ENCODE data around the gene C22orf31. TPM values are rescaled to one million over a fixed set of nuclear protein-coding genes. Genes with fewer than 3 reads are reported as not detected.
"Not testable (repeated sequence)": the region's sequence is repeated elsewhere in the genome, so short reads cannot be mapped to it uniquely, and the experiment has no call there.

C22orf31 gene
- total RNA-seq, 1 experiment from 2014 or later, result not detected

GRCh38 chr22:29065468-29066190 is 4.0 kb upstream of the C22orf31 start:
- no peak for DNase-seq (ENCODE audit: low read depth)
- in situ Hi-C loops (cut with HindIII; ENCODE audit: low pct_unique_long_range_greater_than_20kb, low sequenced_read_pairs), result no loop called here

GRCh38 chr22:29062286-29062821 is 723 bp upstream of the C22orf31 start:
- DNase-seq (ENCODE audit: low read depth), result no peak
- in situ Hi-C loops (cut with HindIII; ENCODE audit: low pct_unique_long_range_greater_than_20kb, low sequenced_read_pairs), result no loop called here

GRCh38 chr22:29060931-29061330 is 700 bp downstream of the C22orf31 start:
- in situ Hi-C loops (cut with HindIII; ENCODE audit: low pct_unique_long_range_greater_than_20kb, low sequenced_read_pairs), result no loop called here
- DNase-seq (ENCODE audit: low read depth), result no peak

DNA sequence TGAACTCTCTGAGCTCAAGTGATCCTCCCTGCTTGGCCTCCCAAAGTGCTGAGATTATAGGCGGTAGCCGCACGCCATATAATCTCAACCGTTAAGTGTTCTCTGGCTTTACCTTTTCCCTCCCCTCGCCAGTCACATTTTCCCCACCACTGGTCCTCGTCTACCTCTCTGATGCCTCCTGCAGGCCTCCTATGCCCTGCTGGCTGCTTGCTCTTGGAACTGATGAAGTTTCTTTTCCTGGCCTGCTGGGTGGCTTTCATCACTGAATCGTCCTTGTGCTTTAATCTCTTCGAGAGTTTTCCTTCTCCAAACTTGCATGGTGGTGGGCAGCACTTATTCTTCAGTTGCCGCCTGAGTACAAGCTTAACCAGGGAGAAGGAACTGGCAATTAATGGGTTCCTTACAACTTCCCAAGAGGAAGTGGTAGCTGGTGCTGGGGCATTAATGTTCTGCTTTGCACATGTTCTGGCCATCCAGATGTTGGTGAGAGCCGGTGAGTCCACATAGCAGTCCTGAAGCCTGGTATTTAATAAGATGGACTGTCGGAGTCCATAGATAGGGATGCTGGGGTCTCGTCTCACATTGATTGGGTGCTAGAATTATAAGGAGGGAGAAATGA is 1.3 kb downstream of the C22orf31 start:
- in situ Hi-C loops (cut with HindIII; ENCODE audit: low pct_unique_long_range_greater_than_20kb, low sequenced_read_pairs), result no loop called here
- DNase-seq (ENCODE audit: low read depth), result no peak

- in situ Hi-C loops (cut with HindIII; ENCODE audit: low pct_unique_long_range_greater_than_20kb, low sequenced_read_pairs), result no loop called here
- DNase-seq (ENCODE audit: low read depth), result no peak
Observed at GRCh38 chr22:29056472-29056871, 5.2 kb downstream of the C22orf31 start.

DNA sequence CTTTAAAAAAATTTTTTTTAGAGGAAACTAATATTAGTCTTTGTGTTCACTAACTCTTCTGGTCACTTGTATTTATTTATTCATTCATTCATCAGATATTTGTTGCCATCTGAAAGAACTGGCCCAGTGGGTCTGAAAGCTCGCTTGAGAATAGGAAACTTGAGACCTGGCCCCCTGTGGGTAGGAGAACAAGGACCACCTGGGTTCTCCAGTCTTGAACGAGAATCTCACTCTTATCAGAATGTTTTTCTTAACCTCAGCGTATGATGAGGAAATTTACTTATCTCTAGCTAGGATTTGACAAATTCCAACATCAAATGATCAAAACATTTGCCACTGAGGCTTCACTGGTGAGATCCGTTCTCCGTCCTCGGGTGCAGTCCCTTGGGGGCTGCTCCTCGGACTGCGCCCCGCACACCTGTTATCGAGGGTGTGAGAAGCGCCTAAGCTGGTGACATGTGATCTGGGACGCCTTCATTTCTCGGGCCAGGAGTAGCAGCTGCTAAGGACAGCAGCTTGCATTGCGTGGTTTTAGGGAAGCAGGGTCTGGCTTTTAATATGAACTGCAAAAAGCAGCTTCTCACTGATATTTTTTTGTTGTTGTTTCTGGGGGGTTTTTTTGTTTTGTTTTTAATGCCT is 6.3 kb downstream of the C22orf31 start:
- in situ Hi-C loops (cut with HindIII; ENCODE audit: low pct_unique_long_range_greater_than_20kb, low sequenced_read_pairs), result no loop called here
- no peak for DNase-seq (ENCODE audit: low read depth)

DNA sequence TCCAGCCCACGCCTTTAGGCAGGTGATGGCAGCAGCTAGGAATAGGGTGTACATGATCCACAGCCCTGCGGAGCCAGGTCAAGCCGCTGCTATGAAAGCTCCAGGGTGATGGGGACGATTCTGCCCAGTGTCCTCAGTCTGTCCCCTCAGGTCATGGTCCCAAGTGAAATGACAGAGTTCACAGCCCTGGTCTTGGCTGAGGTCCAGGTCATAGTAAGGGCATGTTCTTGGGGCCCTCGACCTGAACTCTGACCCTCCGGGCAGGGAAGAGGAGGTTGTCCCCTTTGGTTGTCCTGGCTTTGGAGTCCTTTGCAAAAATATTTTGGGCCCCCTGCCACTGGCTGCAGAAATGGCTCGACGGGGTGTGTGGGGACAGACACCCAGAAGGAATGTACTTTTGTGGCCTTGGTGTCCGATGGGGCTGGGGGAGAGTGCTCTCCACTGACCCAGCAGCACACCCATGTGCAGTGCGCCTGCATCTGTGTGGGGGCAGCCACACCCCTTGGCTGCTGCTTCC is 7.3 kb downstream of the C22orf31 start:
- DNase-seq (ENCODE audit: low read depth), result no peak
- in situ Hi-C loops (cut with HindIII; ENCODE audit: low pct_unique_long_range_greater_than_20kb, low sequenced_read_pairs), result no loop called here

DNA sequence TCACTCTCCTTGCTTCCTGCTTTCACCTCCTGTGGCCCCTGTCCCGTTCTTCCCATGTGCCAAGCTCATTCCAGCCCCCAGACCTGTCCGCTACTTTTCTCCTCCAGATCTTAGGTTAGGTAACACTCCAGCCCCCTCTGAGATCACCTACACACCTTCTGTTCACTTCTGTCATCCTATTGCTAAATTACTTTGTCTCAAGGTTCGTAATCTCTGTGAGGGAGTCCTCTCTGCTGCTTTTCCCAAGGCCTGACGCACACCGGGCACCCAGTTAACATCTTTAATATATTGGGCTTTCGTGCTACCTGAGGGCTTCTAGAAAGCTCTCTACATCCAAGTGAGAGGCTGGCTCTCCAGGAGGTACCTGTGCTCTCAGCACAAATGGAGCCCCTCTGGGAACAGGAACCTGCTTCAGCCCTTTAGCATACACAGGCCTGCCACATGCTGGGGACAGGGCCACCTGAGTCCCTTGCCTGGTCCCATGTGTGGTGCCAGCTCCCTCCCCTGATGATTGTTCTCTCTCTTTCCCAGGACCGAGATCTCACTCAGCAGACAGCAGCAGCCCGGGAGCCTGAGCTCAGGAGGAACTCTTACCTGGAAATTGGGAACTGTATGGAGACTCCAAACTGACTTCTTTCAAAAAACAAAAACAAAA is 8.5 kb downstream of the C22orf31 start:
- in situ Hi-C loops (cut with HindIII; ENCODE audit: low pct_unique_long_range_greater_than_20kb, low sequenced_read_pairs), result no loop called here
- no peak for DNase-seq (ENCODE audit: low read depth)

- in situ Hi-C loops (cut with HindIII; ENCODE audit: low pct_unique_long_range_greater_than_20kb, low sequenced_read_pairs), result no loop called here
- no peak for DNase-seq (ENCODE audit: low read depth)
Observed at GRCh38 chr22:29050457-29050856, 11.2 kb downstream of the C22orf31 start.

GRCh38 chr22:29049655-29050263 is 11.9 kb downstream of the C22orf31 start:
- DNase-seq (ENCODE audit: low read depth), result no peak
- in situ Hi-C loops (cut with HindIII; ENCODE audit: low pct_unique_long_range_greater_than_20kb, low sequenced_read_pairs), result no loop called here

- in situ Hi-C loops (cut with HindIII; ENCODE audit: low pct_unique_long_range_greater_than_20kb, low sequenced_read_pairs), result no loop called here
- DNase-seq (ENCODE audit: low read depth), result no peak
Observed at GRCh38 chr22:29048822-29049654, 12.6 kb downstream of the C22orf31 start.

DNA sequence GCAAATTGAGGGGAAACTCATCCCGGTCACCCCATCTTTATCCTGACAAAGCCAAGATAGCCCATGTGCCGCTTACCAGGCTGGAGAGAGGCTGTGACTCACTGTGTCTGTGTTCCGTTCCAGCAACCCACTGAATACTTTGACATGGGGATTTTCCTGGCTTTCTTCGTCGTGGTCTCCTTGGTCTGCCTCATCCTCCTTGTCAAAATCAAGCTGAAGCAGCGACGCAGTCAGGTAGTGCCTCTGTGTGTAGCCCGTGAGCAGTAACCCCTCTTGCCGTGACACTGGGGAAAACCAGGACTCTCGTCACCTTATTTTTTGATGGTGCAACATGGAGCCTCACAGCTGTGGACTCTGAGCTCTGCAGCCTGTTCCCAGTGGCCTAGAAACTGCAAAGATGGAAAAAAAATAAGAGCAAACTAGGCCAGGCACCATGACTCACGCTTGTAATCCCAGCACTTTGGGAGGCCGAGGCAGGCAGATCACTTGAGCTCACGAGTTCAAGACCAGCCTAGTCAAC is 16.9 kb downstream of the C22orf31 start:
- in situ Hi-C loops (cut with HindIII; ENCODE audit: low pct_unique_long_range_greater_than_20kb, low sequenced_read_pairs), result no loop called here
- DNase-seq (ENCODE audit: low read depth), result peak; percentile 84

- in situ Hi-C loops (cut with HindIII; ENCODE audit: low pct_unique_long_range_greater_than_20kb, low sequenced_read_pairs), result no loop called here
- DNase-seq (ENCODE audit: low read depth), result peak; percentile 59
Observed at GRCh38 chr22:29043906-29044575, 17.6 kb downstream of the C22orf31 start.

DNA sequence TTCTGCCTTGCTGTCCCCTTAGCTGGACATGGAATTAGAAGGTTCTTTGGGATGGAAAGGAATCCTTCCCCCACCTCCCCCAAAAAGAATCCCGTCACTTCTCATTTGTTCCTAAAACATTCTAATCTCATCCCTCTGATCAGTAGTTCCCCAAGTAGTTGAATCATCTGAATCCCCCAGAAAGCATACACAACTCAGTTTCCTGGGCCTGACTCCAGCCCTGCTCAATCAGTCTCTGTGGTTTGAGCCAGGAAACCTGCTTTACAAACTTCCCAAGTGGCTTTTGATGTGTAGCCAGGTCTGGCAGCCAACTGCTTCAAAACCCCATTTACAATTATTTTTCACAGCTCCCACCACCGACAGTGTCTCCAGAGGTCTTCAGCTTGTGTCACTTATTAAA is 20.2 kb downstream of the C22orf31 start:
- DNase-seq (ENCODE audit: low read depth), result no peak

DNA sequence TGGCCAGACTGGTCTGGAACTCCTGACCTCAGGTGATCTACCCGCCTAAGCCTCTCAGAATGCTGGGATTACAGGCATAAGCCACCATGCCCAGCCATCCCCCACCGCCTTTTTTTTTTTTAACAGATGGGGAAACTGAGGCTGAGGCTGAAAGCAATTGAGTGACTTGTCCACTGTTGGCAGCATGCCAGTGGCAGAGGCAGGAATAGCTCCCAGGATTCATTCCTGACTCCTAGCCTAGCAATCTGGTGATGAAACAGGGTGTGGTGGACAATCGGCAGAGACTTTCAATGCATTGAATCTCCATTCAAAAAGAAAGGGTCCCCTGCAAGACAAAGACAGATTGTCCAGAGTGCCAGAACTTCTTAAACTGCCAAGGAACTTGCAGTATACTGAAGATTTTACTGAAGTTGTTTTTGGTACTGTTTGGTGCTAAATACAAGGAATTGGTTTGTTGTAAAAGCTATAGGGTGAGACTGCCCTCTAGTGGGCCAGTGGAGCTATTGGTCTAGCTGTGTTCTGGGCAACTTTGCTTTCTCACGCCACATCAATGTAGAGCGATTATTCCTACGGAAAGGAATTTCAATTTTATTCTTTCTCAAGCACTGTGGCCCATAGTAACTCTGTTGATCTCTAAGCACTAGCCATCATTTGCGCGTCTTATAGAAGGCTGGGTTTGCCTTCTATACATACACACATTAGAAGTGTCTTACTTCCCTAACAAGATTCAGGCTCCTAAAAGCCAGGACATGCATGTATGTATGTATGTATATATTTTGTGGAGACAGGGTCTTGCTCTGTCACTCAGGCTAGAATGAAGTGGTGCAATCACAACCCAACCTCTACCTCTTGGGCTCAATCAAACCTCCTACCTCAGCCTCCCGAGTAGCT is 21.0 kb downstream of the C22orf31 start:
- in situ Hi-C loops (cut with HindIII; ENCODE audit: low pct_unique_long_range_greater_than_20kb, low sequenced_read_pairs), result no loop called here
- peak; percentile 79 for DNase-seq (ENCODE audit: low read depth)

More for the DNA sequence above, 20.2 kb downstream of the C22orf31 start:
- in situ Hi-C loops (cut with HindIII; ENCODE audit: low pct_unique_long_range_greater_than_20kb, low sequenced_read_pairs), result no loop called here

GRCh38 chr22:29039684-29040083 is 21.9 kb downstream of the C22orf31 start:
- in situ Hi-C loops (cut with HindIII; ENCODE audit: low pct_unique_long_range_greater_than_20kb, low sequenced_read_pairs); DNase-seq (ENCODE audit: low read depth): not testable (repeated sequence)
